ENCODE measurements around the gene ZMYND15.

Gene ZMYND15

GRCh38 chr17:4716081-4716480, 23.6 kb upstream of the ZMYND15 start:
- DNase-seq, result no peak

- DNase-seq, result no peak
Observed at GRCh38 chr17:4717791-4718190, 21.8 kb upstream of the ZMYND15 start.

- DNase-seq, result no peak
Observed at GRCh38 chr17:4718276-4718675, 21.4 kb upstream of the ZMYND15 start.

- no peak for DNase-seq
Observed at GRCh38 chr17:4719146-4719545, 20.5 kb upstream of the ZMYND15 start.

DNA sequence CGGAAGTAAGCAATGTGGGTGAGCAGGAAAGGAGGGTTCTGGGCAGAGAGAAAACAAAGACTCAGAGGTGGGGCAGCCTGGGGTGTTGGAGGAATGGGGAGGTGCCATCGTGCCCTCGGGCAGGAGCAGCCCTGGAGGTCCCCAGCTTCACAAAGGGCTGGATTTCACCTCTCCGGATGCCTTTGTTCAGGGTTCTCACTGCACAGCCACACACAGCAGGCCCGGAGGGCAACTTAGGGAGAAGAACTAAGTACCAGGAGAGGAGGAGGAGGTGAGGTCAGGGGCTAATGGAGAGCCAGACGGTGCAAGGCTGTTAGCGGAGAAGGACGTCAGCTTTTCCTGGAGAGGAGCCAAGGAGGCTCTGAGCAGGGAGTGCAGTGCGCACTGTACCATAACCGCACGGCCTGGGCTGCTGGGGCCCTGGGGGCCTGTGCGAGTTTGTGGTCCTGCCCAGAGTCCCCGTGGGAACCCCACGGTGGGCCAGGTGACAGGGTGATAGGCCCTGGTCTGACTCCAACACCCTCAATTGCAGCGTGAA, 19.9 kb upstream of the ZMYND15 start:
- DNase-seq, result no peak

- DNase-seq, result no peak
Observed at GRCh38 chr17:4720787-4721186, 18.8 kb upstream of the ZMYND15 start.

DNA sequence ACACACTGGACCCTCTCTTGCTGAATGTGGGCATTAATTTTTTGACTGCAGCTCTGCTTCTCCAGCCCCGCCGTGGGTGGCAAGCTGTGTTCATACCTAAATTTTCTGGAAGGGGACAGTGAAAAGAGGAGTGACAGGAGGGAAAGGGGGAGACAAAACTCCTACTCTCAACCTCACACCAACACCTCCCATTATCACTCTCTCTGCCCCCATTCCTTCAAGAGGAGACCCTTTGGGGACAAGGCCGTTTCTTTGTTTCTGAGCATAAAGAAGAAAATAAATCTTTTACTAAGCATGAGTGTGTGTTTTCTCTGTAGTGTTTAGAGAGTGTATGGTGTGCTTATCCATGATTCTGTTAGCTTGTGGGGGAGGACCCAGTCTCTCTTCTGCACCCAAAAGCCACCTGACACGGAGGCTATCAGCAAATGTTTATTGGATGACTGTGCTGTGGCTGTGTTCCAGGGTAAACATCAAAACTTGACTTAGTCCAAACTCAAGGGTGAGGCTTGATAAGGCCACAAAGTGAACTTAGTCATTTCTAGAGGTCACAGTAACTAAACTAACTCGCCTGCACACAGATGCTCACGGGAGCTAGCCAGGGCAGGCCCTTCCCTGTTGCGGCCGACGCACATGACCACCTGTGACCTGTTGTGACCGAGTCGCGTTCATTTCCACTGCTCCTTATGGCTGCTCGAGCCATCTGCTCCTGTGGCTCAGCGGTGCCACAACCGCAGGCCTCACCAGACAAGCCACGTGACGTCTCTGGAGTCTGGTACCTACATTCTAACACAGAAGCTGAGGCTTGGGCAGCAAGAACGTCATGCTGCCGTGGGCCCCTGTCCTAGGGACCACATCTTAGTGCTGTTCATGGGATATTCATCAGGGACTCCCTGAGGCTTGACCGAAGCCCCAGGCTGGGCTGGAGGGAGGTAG, 18.2 kb upstream of the ZMYND15 start:
- DNase-seq, result peak; percentile 94

DNA sequence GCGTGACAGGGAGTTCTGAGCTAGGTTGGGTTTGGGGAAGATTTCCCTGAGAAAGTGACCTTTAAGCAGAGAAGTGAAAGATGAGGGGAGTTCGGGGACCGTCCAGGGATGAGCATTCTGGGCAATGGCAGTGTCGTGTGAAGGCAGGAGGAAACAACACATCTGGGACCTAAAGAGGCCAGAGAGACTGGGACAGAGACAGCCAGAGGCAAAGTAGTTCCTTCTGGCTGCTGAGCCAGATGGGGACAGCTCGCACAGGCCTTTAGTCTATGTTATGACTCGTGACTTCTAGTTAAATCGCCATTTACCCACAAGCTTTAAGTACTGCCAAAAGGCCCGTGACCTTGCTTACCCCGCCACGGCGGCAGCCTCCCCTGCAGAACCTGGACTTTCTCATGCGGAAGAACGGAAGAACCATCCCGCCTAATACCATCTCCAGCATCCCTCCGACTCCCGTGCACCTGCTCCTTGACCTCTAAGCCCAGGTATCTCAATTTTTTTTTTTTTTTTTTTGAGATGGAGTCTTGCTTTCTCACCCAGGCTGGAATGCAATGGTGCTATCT, 16.9 kb upstream of the ZMYND15 start:
- DNase-seq, result no peak

DNA sequence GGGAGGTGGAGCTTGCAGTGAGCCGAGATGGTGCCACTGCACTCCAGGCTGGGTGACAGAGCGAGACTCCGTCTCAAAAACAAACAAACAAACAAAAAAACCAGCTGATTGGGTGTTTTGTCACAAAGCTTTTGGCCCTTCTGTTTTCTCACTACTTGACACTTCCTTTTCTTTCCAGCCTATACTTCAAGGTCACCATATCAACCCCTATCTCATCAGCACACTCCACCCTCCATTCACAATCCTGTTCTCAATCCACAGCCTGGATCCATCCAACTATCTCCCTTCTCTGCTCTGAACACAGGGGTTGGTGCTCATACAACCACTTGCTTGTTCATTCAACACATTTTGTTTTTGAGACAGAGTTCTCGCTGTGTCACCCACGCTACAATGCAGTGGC, 15.0 kb upstream of the ZMYND15 start:
- DNase-seq, result peak; percentile 43

DNA sequence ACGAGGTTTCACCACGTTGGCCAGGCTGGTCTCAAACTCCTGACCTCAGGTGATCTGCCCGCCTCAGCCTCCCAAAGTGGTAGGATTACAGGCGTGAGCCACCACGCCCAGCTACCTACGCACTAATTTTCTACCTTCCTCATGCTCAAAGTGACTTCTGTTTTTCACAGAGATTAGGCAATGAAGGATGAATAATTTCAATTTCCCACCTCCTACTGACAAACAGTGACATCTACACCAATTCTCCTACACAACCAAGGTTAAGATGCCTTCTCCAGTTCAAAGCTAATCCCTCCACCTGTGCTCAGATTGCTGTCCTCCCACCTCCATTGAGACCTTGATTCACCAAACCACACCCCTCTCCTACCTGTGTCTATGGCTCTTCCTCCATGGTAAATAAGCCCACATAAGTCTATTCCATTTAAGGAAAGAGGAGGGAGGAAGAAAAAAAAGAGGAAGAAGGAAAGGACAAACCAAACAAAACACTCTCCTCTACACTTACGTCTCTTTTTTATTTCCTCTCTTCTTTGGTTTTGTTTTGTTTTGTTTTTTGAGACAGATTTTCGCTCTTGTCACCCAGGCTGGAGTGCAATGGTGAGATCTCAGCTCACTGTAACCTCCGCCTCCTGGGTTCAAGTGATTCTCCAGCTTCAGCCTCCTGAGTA, 13.9 kb upstream of the ZMYND15 start:
- no peak for DNase-seq

GRCh38 chr17:4728124-4728523, 11.5 kb upstream of the ZMYND15 start:
- DNase-seq, result no peak

DNA sequence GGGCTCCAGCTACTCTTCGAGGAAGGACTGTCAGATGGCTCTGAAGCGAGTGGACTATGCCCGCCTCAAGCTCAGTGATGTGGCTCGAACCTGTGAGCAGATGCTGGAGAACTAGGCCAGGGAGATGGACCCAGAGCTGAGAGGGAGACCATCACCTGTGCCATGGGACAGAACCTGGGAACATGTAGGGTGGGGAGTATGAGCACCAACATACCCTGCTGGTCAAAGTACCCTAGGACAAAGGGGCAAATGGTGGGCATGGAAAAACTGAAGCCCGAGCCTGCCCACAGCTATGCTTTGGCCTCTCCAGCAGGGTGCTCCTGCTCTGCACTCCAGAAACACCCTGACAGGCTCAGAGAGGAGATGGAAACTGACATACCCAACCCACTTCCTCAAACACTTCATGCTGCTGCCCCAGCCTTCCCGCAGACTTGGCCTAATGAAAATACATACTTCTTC, 6.5 kb upstream of the ZMYND15 start:
- peak; percentile 51 for DNase-seq

GRCh38 chr17:4734857-4735475, 4.7 kb upstream of the ZMYND15 start:
- DNase-seq, result no peak

- DNase-seq, result no peak
Observed at GRCh38 chr17:4735876-4736651, 3.6 kb upstream of the ZMYND15 start.

DNA sequence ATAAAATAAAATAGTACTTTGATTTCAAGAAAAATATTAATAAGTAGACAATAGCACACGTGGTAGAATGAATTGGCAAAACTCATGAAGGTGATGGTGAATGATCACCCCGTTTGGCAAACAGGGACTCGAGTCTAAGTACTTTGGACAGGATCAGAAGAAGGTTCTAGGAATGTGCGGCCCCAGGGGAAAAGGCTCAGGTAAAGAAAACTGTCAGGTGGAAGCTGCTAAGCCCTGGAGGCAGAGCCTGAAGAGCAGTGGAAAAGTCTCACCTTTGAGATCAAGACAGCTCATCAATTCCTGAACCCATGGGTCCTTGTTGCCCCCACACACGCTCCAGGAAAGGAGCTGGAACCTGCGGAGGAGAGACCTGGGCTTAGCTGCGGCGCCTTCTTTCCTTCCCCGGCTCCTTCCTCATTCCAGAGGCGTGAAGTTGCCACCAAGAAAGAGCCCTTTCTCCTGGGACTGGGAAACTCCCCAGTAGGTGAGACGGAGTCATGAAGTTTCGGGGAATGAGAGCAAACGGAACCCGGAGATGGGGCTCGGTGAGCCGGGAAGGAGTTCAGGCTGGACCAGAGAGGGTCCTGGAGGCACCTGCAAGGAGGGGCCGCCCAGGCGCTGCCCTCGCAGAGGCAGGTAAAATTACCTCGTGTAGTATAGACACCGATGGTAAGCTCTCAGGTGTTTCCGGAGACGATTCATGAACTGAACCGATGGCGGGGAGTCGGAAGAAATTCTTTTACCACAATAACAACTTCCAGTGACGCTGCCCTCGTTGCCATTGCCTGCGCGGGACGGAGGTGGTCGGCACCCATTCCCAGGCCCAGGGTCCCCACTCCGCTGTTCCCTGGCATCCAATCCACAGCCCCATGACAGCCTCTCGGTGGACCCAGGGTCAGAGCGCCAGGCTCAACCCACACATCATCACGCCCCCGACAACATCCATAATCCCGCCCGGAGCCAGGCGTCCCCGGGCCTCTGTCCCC, 1.2 kb upstream of the ZMYND15 start:
- no peak for DNase-seq

DNA sequence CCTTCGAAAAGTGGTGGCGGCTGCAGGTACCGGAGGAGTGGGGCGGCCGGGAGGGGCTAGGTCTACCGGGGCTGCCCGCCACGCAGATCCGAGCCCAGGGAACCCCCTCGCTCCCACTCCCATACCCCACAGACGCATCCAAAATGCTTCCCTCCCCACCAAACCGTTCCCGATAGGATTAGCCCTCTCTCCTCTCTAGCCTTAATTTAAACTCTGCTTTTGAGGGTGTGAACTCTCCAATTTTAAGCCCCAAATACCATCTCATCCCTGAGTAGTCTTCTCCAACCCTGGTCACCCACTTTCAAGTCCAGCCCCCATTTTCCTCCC, 355 bp downstream of the ZMYND15 start:
- no peak for DNase-seq

GRCh38 chr17:4740584-4740983, 951 bp downstream of the ZMYND15 start:
- DNase-seq, result no peak

- no peak for DNase-seq
Observed at GRCh38 chr17:4741544-4741943, 1.9 kb downstream of the ZMYND15 start.

GRCh38 chr17:4742133-4742532, 2.5 kb downstream of the ZMYND15 start:
- DNase-seq, result no peak

GRCh38 chr17:4742629-4743028, 3.0 kb downstream of the ZMYND15 start:
- DNase-seq, result no peak

GRCh38 chr17:4743216-4743615, 3.6 kb downstream of the ZMYND15 start:
- no peak for DNase-seq

Measured in hematopoietic multipotent progenitor cell treated with erythropoietin and hydrocortisone succinate and interleukin-3 and kit ligand, for 8 days (in vitro differentiated cells).